Sigmoid colon (tissue), 7 donors: ENCODE results near the gene CD4. TPM values are rescaled to one million over a fixed set of nuclear protein-coding genes. Genes with fewer than 3 reads are reported as not detected.

Experiments
- DNase-seq: peaks from one replicate; pipeline ENCODE4 v3.0.0-alpha.2; 2019
- H3K27ac ChIP-seq, 4 donors: fragments of 200-600 bp; sonication (generic); one replicate each; pipeline ENCODE4 v1.5.1; 2016 to 2019; ENCODE audit warnings: mild to moderate bottlenecking in 1 of 4
- H3K27me3 ChIP-seq, 3 donors: fragments of 200-600 bp; sonication (generic); one replicate each; pipeline ENCODE4 v1.5.1; 2019; ENCODE audit warnings: mild to moderate bottlenecking in 1 of 3
- H3K36me3 ChIP-seq, 4 donors: fragments of 200-600 bp; sonication (generic); one replicate each; pipeline ENCODE4 v1.5.1; 2016 to 2019
- H3K4me1 ChIP-seq, 4 donors: fragments of 200-600 bp; sonication (generic); one replicate each; pipeline ENCODE4 v1.5.1; 2017 to 2019
- H3K4me3 ChIP-seq, 4 donors: fragments of 200-600 bp; sonication (generic); one replicate each; pipeline ENCODE4 v1.5.1; 2017 to 2019; ENCODE audit warnings: mild to moderate bottlenecking in 2 of 4, moderate library complexity in 1 of 4
- H3K9me3 ChIP-seq, 4 donors: fragments of 200-600 bp in 3 of 4; sonication (generic) in 3 of 4; one replicate each; pipeline versions ENCODE4 v1.5.1 to v1.6.1; 2013 to 2019
- EP300 ChIP-seq, 4 donors: sonication (generic); formaldehyde crosslinking; IDR thresholded peaks; one replicate each; pipeline ENCODE4 v1.6.1; 2017; ENCODE audit warnings: antibody characterized with exemption in 4 of 4
- POLR2A ChIP-seq, 2 donors: fragments of 450-650 bp; IDR thresholded peaks; one replicate each; pipeline ENCODE4 v1.6.1; 2016; ENCODE audit warnings: antibody characterized with exemption in 2 of 2, mild to moderate bottlenecking in 2 of 2, moderate library complexity in 2 of 2
- POLR2AphosphoS5 ChIP-seq, 4 donors: sonication (generic); formaldehyde crosslinking; IDR thresholded peaks; one replicate each; pipeline ENCODE4 v1.6.1; 2017; ENCODE audit warnings: antibody characterized with exemption in 4 of 4
- WGBS, 2 donors: extraction: QIAGEN DNeasy Blood & Tissue Kit; methylation state at CpG; one replicate each; pipeline ENCODE4 v1.1.7; 2013; 5-methylcytosine and 5-hydroxymethylcytosine counted together
- intact Hi-C: fragments of 100-400 bp; cut with DNase I; formaldehyde crosslinking; loops from one replicate; pipeline ENCODE4 v1.15.1; 2023
- polyA plus RNA-seq, 3 donors: library from polyadenylated mRNA; stranded (reverse); fragments of 200-250 nt; gene quantifications; one replicate each; pipeline ENCODE4 v1.2.3, GENCODE V29; 2013
- total RNA-seq, 4 donors: library from RNA; depleted of rRNA; stranded (reverse); fragments of >200 nt; gene quantifications; one replicate each; pipeline ENCODE4 v1.1.0, GENCODE V29; 2016
- TF ChIP-seq, protein P1 (sequence below), 4 experiments: fragments of 450-650 bp in 3 of 4; fragments of 200-600 bp in 1 of 4; IDR thresholded peaks; one replicate each; pipeline ENCODE4 v1.5.1; 2016 to 2019; ENCODE audit warnings: antibody characterized with exemption in 4 of 4, mild to moderate bottlenecking in 3 of 4, moderate library complexity in 2 of 4
- donor health status: healthy with polysubstance abuse.
- donor health status: Bipolar disorder and iron deficiency.
- donor health status: healthy.

Gene CD4
- total and polyA plus RNA-seq, 7 donors = 2.5 to 29.7 (median 11.8) TPM

GRCh38 chr12:6846316-6846869 is 57.1 kb downstream of the CD4 start:
- TF ChIP-seq EP300 (IDR thresholded peaks at IDR 0.05) (no peak), POLR2AphosphoS5 (IDR thresholded peaks at IDR 0.05) (no peak), POLR2A (IDR thresholded peaks at IDR 0.05) (no peak)
- TF ChIP-seq, protein P1, sequence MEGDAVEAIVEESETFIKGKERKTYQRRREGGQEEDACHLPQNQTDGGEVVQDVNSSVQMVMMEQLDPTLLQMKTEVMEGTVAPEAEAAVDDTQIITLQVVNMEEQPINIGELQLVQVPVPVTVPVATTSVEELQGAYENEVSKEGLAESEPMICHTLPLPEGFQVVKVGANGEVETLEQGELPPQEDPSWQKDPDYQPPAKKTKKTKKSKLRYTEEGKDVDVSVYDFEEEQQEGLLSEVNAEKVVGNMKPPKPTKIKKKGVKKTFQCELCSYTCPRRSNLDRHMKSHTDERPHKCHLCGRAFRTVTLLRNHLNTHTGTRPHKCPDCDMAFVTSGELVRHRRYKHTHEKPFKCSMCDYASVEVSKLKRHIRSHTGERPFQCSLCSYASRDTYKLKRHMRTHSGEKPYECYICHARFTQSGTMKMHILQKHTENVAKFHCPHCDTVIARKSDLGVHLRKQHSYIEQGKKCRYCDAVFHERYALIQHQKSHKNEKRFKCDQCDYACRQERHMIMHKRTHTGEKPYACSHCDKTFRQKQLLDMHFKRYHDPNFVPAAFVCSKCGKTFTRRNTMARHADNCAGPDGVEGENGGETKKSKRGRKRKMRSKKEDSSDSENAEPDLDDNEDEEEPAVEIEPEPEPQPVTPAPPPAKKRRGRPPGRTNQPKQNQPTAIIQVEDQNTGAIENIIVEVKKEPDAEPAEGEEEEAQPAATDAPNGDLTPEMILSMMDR (IDR thresholded peaks at IDR 0.05) = no peak
- DNase-seq = no peak
- H3K36me3 ChIP-seq = peaks cover 0 to 47% (median 5%) of the 10 kb centered on the region in 4 donors

GRCh38 chr12:6847676-6848075 is 58.3 kb downstream of the CD4 start:
- Histone ChIP-seq H3K9me3 (no peaks in the 10 kb centered on the region), H3K27ac (no peak overlapping the region), H3K27me3 (no peaks in the 10 kb centered on the region), H3K36me3 (peaks cover 0 to 47% (median 5%) of the 10 kb centered on the region in 4 donors), H3K4me1 (peaks cover 0 to 6% (median 3%) of the 10 kb centered on the region in 4 donors), H3K4me3 (no peak overlapping the region)
- TF ChIP-seq EP300 (IDR thresholded peaks at IDR 0.05) (no peak), POLR2A (IDR thresholded peaks at IDR 0.05) (no peak), POLR2AphosphoS5 (IDR thresholded peaks at IDR 0.05) (no peak)
- TF ChIP-seq, protein P1 (IDR thresholded peaks at IDR 0.05) = no peak
- 93 to 96% methylated on average over 2 of the region's 2 CpGs for WGBS, 2 donors
- intact Hi-C loops = no loop called here
- no peak for DNase-seq

More at GRCh38 chr12:6846316-6846869, 57.1 kb downstream of the CD4 start:
- Histone ChIP-seq H3K27ac (no peak overlapping the region), H3K4me3 (no peak overlapping the region), H3K9me3 (no peaks in the 10 kb centered on the region), H3K4me1 (peaks cover 0 to 5% (median 2%) of the 10 kb centered on the region in 4 donors), H3K27me3 (no peaks in the 10 kb centered on the region)
- intact Hi-C loops = no loop called here
- WGBS, 2 donors = 91 to 92% methylated on average over 7 of the region's 7 CpGs

GRCh38 chr12:6849427-6849826 is 60.1 kb downstream of the CD4 start:
- Histone ChIP-seq H3K27ac (no peak overlapping the region), H3K27me3 (no peaks in the 10 kb centered on the region), H3K4me1 (peaks cover 0 to 22% (median 15%) of the 10 kb centered on the region in 4 donors), H3K36me3 (peaks cover 0 to 44% (median 5%) of the 10 kb centered on the region in 4 donors), H3K4me3 (no peak overlapping the region), H3K9me3 (no peaks in the 10 kb centered on the region)
- DNase-seq = no peak
- intact Hi-C loops = no loop called here
- no peak for TF ChIP-seq POLR2A (IDR thresholded peaks at IDR 0.05)
- no peak for TF ChIP-seq POLR2AphosphoS5 (IDR thresholded peaks at IDR 0.05)
- TF ChIP-seq, protein P1 (IDR thresholded peaks at IDR 0.05) = no peak
- no peak for TF ChIP-seq EP300 (IDR thresholded peaks at IDR 0.05)
- 79 to 90% methylated on average over 2 of the region's 2 CpGs for WGBS, 2 donors

DNA sequence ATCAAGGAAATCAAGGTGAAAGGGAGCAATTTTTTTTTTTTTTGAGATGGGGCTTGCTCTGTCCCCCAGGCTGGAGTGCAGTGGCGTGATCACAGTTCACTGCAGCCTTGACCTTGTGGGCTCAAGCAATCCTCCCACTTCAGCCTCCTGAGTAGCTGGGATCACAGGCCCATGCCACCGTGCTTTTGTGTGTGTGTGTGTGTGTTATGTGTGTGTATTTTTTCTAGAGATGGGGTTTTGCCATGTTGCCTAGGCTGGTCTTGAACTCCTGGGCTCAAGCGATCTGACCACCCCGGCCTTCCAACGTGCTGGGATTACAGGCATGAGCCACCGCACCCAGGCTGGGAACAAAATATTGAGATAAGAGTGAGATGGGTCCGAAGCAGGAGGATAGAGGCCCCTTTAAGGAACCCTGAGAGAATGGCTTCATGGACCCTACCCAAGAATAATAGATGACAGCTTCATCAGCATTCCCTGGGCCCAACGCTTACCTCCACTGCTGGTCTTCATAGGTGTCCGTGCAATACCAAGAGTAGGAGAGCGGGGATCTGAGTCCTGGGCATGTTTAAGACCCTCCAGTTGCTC is 60.7 kb downstream of the CD4 start:
- Histone ChIP-seq H3K9me3 (no peaks in the 10 kb centered on the region), H3K4me3 (no peak overlapping the region)

More for the DNA sequence above, 60.7 kb downstream of the CD4 start:
- peaks cover 0 to 37% (median 4%) of the 10 kb centered on the region in 4 donors for H3K36me3 ChIP-seq
- peaks cover 0 to 22% (median 15%) of the 10 kb centered on the region in 4 donors for H3K4me1 ChIP-seq
- no peak for DNase-seq
- no peak overlapping the region for H3K27ac ChIP-seq
- WGBS, 2 donors = 86 to 87% methylated on average over 10 of the region's 10 CpGs
- TF ChIP-seq EP300 (IDR thresholded peaks at IDR 0.05) (no peak), POLR2AphosphoS5 (IDR thresholded peaks at IDR 0.05) (no peak), POLR2A (IDR thresholded peaks at IDR 0.05) (no peak)
- TF ChIP-seq, protein P1 (IDR thresholded peaks at IDR 0.05) = no peak
- no peaks in the 10 kb centered on the region for H3K27me3 ChIP-seq
- intact Hi-C loops = no loop called here
